Smooth muscle cell (in vitro differentiated cells): ENCODE data around the gene ZCCHC7. TPM values are rescaled to one million over a fixed set of nuclear protein-coding genes. Genes with fewer than 3 reads are reported as not detected.
A peak's percentile ranks its signal among the peaks of the same experiment; 100 is the strongest.

Source experiments
- DNase-seq: peaks from one replicate; lab custom pipeline; 2025; ENCODE audit not compliant: unreplicated experiment; lab: John Stamatoyannopoulos, UW
- H2AFZ ChIP-seq: fragments of 200-600 bp; sonication (generic); 2 replicates; pipeline ENCODE4 v1.6.0; 2016; ENCODE audit warnings: antibody characterized with exemption, low read depth, mild to moderate bottlenecking
- H3F3A ChIP-seq: fragments of 200-600 bp; sonication (generic); 2 replicates; pipeline ENCODE4 v1.6.0; 2017; ENCODE audit warnings: antibody characterized with exemption, low read depth
- H3K27ac ChIP-seq: fragments of 200-600 bp; sonication (generic); 2 replicates; pipeline ENCODE4 v1.5.1; 2016; ENCODE audit warnings: low read depth, mild to moderate bottlenecking
- H3K27me3 ChIP-seq: fragments of 200-600 bp; sonication (generic); 2 replicates; pipeline ENCODE4 v1.6.1; 2016; ENCODE audit warnings: low read depth, mild to moderate bottlenecking
- H3K36me3 ChIP-seq: fragments of 200-600 bp; sonication (generic); 2 replicates; pipeline ENCODE4 v1.5.1; 2016; ENCODE audit warnings: low read depth
- H3K4me1 ChIP-seq: fragments of 200-600 bp; sonication (generic); 2 replicates; pipeline ENCODE4 v1.5.1; 2016; ENCODE audit warnings: low read depth
- H3K4me2 ChIP-seq: fragments of 200-600 bp; sonication (generic); 2 replicates; pipeline ENCODE4 v1.6.0; 2016; ENCODE audit warnings: mild to moderate bottlenecking
- H3K4me3 ChIP-seq: fragments of 200-600 bp; sonication (generic); 2 replicates; pipeline ENCODE4 v1.5.1; 2016; ENCODE audit warnings: mild to moderate bottlenecking
- H3K79me2 ChIP-seq: fragments of 200-600 bp; sonication (generic); 2 replicates; pipeline ENCODE4 v1.6.0; 2016; ENCODE audit warnings: low read depth, mild to moderate bottlenecking
- H3K9ac ChIP-seq: fragments of 200-600 bp; sonication (generic); 2 replicates; pipeline ENCODE4 v1.6.0; 2016; ENCODE audit warnings: low read depth
- H3K9me3 ChIP-seq: fragments of 200-600 bp; sonication (generic); replicated peaks from 2 replicates; pipeline ENCODE4 v1.5.1; 2016; ENCODE audit warnings: low read depth
- H4K20me1 ChIP-seq: fragments of 200-600 bp; sonication (generic); 2 replicates; pipeline ENCODE4 v1.6.0; 2016; ENCODE audit warnings: low read depth
- WGBS: methylation state at CpG from one replicate; pipeline ENCODE4 v1.1.7; 2016; ENCODE audit warnings: low lambda C conversion rate; 5-methylcytosine and 5-hydroxymethylcytosine counted together
- polyA plus RNA-seq: library from polyadenylated mRNA; unstranded; fragments of >200 nt; fragmentation: Nextera tagmentation; extraction: Ambion mirVana; gene quantifications from 2 replicates; pipeline ENCODE4 v1.2.1, GENCODE V29; 2016
- total RNA-seq: library from RNA; depleted of rRNA; stranded (reverse); fragments of >200 nt; gene quantifications from 2 replicates; pipeline ENCODE4 v1.2.3, GENCODE V29; 2014
- TF ChIP-seq, protein P1 (sequence below): fragments of 200-600 bp; sonication (generic); IDR thresholded peaks from 2 replicates; pipeline ENCODE4 v1.5.1; 2017; ENCODE audit warnings: borderline replicate concordance, mild to moderate bottlenecking, antibody characterized with exemption; ENCODE audit not compliant: insufficient read depth, poor library complexity, severe bottlenecking

The ZCCHC7 gene
- total and polyA plus RNA-seq, 2 experiments from 2014 or later: 19.0 to 24.7 TPM

- no peak overlapping the region for H3K4me3 ChIP-seq
- no peaks in the 10 kb centered on the region for H3K79me2 ChIP-seq
- peaks cover 73% of the 10 kb centered on the region for H4K20me1 ChIP-seq
- no peak overlapping the region for H2AFZ ChIP-seq
- H3K4me1 ChIP-seq: no peaks in the 10 kb centered on the region
- TF ChIP-seq, protein P1, sequence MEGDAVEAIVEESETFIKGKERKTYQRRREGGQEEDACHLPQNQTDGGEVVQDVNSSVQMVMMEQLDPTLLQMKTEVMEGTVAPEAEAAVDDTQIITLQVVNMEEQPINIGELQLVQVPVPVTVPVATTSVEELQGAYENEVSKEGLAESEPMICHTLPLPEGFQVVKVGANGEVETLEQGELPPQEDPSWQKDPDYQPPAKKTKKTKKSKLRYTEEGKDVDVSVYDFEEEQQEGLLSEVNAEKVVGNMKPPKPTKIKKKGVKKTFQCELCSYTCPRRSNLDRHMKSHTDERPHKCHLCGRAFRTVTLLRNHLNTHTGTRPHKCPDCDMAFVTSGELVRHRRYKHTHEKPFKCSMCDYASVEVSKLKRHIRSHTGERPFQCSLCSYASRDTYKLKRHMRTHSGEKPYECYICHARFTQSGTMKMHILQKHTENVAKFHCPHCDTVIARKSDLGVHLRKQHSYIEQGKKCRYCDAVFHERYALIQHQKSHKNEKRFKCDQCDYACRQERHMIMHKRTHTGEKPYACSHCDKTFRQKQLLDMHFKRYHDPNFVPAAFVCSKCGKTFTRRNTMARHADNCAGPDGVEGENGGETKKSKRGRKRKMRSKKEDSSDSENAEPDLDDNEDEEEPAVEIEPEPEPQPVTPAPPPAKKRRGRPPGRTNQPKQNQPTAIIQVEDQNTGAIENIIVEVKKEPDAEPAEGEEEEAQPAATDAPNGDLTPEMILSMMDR: no peak
- H3K36me3 ChIP-seq: no peaks in the 10 kb centered on the region
- no peak overlapping the region for H3K9ac ChIP-seq
- H3K27ac ChIP-seq: no peak overlapping the region
- DNase-seq: no peak
- WGBS: 91% methylated on average over 3 of the region's 3 CpGs
- no peaks in the 10 kb centered on the region for H3K27me3 ChIP-seq
- no peak overlapping the region for H3K4me2 ChIP-seq
- no peaks in the 10 kb centered on the region for H3F3A ChIP-seq
- H3K9me3 ChIP-seq: no peaks in the 10 kb centered on the region
Observed at GRCh38 chr9:37259951-37260350, 139.6 kb downstream of the ZCCHC7 start.

GRCh38 chr9:37262410-37262809 is 142.0 kb downstream of the ZCCHC7 start:
- no peak overlapping the region for H3K4me3 ChIP-seq
- WGBS: 68% methylated on average over 4 of the region's 4 CpGs
- H3K27ac ChIP-seq: no peak overlapping the region
- H3K4me2 ChIP-seq: no peak overlapping the region
- H3K4me1 ChIP-seq: no peaks in the 10 kb centered on the region
- DNase-seq: no peak
- no peak overlapping the region for H2AFZ ChIP-seq
- no peaks in the 10 kb centered on the region for H3F3A ChIP-seq
- no peaks in the 10 kb centered on the region for H3K9me3 ChIP-seq
- H4K20me1 ChIP-seq: peaks cover 59% of the 10 kb centered on the region
- no peaks in the 10 kb centered on the region for H3K36me3 ChIP-seq
- TF ChIP-seq, protein P1: peak; percentile 38
- H3K9ac ChIP-seq: no peak overlapping the region
- no peaks in the 10 kb centered on the region for H3K79me2 ChIP-seq
- H3K27me3 ChIP-seq: no peaks in the 10 kb centered on the region

DNA sequence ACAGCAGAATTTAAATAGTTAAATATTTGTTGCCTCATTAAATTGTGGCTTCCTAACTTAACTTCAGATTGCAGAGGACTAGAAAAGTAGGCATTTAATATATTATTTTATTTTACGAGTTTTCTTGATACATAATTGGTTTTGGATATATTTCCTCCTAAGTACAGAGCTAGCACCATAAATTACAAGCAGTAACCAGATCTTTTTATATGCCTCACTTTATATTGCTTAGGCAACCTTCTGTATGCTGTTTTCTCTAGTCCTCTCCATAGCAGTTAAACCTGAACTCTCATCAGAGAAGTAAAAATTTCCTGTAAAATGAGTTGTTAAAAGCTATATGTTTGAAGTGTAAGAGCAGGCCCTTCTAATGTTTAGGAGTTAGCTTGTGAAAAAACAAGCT is 144.2 kb downstream of the ZCCHC7 start:
- no peak for DNase-seq
- TF ChIP-seq, protein P1: no peak
- Histone ChIP-seq H3K79me2 (no peaks in the 10 kb centered on the region), H3K27me3 (no peaks in the 10 kb centered on the region), H2AFZ (no peak overlapping the region), H3F3A (no peaks in the 10 kb centered on the region), H3K9me3 (no peaks in the 10 kb centered on the region), H3K27ac (no peak overlapping the region), H4K20me1 (peaks cover 50% of the 10 kb centered on the region), H3K4me1 (no peaks in the 10 kb centered on the region), H3K4me2 (no peak overlapping the region), H3K36me3 (no peaks in the 10 kb centered on the region), H3K4me3 (no peak overlapping the region), H3K9ac (no peak overlapping the region)
- WGBS: 92% methylated on average over 1 of the region's 1 CpG

- no peak overlapping the region for H3K4me2 ChIP-seq
- H3K9ac ChIP-seq: no peak overlapping the region
- TF ChIP-seq, protein P1: no peak
- no peaks in the 10 kb centered on the region for H3F3A ChIP-seq
- no peak overlapping the region for H2AFZ ChIP-seq
- H3K9me3 ChIP-seq: no peaks in the 10 kb centered on the region
- H3K36me3 ChIP-seq: no peaks in the 10 kb centered on the region
- peaks cover 38% of the 10 kb centered on the region for H4K20me1 ChIP-seq
- H3K4me1 ChIP-seq: no peaks in the 10 kb centered on the region
- no peak overlapping the region for H3K4me3 ChIP-seq
- WGBS: 100% methylated on average over 1 of the region's 1 CpG
- H3K27me3 ChIP-seq: no peaks in the 10 kb centered on the region
- no peaks in the 10 kb centered on the region for H3K79me2 ChIP-seq
- DNase-seq: no peak
- H3K27ac ChIP-seq: no peak overlapping the region
Observed at GRCh38 chr9:37266630-37267029, 146.3 kb downstream of the ZCCHC7 start.
